Pulmonary artery endothelial cell (primary cell): ENCODE measurements around the gene GASK1A. TPM values are rescaled to one million over a fixed set of nuclear protein-coding genes. Genes with fewer than 3 reads are reported as not detected.

Experiments
- DNase-seq: peaks from one replicate; pipeline ENCODE4 v3.0.0-alpha.2; 2011; ENCODE audit warnings: low read depth, low spot score
- total RNA-seq: library from RNA; depleted of rRNA; stranded (reverse); fragments of >200 nt; gene quantifications from 2 replicates; pipeline ENCODE4 v1.2.3, GENCODE V29; 2014

The GASK1A gene
- total RNA-seq, 1 donor from 2014 or later = under 0.01 TPM

DNA sequence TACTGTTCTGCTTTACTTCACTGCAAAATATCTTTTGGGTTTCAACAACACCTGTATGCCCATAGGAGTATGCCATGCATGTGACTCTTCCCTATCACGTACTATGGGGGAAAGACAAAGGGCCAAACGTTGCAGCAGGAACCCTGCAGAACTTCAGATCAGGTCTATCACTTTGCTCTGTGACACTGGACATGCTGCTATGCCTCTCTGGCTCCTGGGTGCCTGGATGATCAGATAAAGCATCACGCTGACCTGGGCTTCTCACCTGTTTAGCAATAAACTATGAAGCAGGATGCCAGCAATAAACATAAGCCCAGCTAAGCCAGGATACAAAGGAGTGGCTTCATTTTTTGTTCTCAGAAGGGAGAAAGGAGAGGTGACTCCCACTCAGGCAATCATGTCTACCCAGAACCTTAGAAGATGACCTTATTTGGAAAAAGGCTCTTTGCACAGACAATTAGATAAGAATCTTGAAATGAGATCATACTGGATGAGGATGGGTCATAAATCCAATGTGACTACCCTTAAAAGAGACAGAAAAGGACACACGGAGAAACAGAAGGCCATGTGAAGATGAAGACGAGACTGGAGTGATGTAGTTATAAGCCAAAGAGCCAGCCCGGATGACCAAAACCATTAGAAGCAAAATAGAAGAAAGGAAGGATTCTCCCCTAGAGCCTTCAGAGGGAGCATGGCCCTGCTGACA lies 107.5 kb downstream of the GASK1A start:
- no peak for DNase-seq

DNA sequence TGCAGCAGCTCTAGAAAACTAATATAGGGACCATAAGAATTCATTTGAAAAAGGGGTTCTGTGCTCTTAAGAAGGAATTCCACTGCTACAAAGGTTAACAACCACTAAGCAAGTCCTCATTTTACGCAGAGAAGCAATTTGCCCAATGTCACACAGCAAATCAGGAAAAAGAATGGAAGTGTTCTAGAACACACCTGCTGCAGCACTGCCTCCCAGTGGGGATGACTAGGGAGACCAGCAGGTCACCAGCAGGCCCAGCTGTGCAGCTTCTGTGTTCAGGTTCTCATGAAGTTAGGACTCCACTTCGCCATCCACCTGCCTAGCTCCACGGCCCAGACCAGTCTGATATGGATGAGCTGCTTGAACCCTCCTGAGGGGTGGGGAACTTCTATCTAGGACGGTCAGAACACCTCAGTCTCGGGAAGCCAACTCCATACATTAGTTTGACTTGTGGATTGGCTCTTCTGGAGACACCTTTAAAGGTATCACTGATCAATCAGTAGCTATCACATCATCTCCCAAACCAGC lies 108.2 kb downstream of the GASK1A start:
- no peak for DNase-seq

DNA sequence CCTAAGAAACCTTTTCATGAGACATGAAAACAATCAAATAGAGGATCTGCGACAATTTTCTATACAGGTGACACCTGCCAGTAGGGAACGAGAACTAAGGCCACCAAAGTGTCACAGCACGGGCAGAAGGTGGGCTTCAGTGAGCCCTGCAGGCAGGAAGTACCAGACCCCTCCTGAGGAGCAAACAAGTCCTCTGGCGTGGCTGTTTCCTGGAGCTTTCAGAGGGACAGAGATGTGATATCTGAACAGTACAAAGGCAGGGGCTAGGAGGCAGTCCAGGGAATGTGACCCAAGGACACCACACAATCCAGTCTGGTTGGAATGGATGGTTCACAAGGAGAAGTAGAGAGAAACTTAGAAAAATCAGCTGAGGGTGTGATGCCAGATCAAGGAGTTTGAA lies 110.0 kb downstream of the GASK1A start:
- DNase-seq = no peak

DNA sequence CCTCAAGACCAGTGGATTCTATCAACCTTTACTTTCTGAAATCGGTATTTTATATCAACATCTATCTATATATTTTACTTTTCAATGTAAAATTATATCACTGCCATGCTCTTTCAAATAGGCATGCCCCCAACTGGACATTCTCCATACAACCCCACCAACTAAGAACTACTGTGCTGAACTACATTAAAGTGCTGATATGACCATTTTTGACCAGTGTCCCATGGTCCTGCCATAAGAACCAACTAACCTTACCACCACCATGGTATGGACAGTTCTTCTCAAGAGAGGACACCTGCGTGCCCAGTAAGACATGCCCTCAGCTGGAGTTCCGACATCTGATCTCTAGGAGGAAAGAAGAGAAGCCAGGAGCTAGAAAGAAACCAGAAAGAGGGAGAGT lies 111.1 kb downstream of the GASK1A start:
- DNase-seq = no peak

- DNase-seq = no peak
These were observed 112.4 kb downstream of the GASK1A start for GRCh38 chr3:43091481-43091880.

- DNase-seq = no peak
These were observed 113.9 kb downstream of the GASK1A start for GRCh38 chr3:43093006-43093405.

DNA sequence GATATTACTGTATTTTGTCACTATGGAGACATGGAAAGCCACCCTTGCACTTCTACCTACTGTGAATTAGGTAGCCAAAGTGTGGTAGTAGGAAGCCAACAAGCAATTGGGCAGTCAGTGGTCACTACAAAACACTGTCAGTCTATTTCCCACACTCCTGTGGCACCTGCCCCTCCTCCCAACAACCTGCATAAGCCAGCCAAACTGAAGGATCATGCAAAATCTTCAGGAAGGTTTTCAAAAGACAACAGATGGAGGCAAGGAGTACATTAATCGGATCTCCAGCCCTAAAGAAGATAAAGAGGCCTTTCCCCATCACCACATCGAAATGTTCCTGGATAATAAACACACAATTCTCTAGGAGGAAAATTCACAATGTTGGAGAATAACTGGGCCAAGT lies 114.9 kb downstream of the GASK1A start:
- DNase-seq = no peak

DNA sequence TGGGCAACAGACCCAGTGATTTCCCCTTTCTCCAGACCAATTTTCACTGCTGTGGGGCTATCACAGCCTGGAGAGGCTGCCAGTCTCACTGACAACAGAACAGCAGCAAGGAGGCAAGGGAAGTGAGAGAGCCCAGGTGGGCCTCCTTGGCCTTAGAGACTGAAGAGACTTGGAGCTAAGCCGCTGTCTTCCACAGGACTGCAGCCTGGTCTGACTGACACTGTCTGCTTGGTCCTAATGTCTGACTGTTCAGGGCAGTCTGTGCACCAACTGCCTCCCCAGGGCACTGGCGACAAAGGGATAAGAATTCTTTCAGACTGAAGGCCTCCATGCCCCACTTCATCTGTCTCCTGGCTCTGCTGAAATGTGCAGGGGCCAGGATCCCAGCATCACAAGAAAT lies 115.3 kb downstream of the GASK1A start:
- DNase-seq = no peak

DNA sequence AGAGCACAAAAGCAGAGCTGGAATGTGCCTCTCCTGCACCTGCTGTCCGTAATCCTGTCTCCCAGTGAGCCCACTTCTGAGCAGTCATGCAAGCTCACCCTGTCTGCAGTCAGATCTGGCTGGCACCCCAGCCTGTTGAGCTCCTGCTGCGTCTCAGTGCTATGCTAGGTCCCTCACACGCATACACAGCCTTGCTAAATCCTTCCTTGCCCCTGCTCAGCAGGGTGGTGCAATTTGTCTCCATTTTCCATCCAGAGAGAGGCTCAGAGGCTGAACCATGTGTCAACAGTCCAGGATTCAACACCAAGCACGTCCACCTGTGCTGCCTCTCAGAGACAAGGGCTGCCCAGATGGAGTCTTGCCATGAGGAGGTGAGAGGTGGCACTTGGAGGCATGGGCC lies 115.7 kb downstream of the GASK1A start:
- DNase-seq = no peak

DNA sequence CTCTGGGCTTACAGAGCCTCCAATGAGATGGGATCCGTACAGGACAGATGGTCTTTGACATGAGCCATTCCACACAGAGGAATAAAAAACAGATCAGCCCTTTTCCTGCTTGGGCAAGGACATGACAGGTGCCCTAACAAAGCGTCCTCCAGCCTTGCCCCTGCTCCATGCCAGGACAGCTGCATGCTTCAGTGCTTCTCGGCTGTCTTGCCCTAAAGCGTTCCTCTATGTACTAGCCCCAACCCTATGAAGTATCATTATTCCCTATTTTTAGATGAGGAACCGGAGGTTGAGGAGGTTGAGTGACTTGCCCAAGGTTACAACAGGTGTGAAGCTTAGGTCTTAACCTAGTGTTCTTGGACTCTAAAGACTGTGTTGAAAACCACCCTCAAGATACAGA lies 116.3 kb downstream of the GASK1A start:
- no peak for DNase-seq

DNA sequence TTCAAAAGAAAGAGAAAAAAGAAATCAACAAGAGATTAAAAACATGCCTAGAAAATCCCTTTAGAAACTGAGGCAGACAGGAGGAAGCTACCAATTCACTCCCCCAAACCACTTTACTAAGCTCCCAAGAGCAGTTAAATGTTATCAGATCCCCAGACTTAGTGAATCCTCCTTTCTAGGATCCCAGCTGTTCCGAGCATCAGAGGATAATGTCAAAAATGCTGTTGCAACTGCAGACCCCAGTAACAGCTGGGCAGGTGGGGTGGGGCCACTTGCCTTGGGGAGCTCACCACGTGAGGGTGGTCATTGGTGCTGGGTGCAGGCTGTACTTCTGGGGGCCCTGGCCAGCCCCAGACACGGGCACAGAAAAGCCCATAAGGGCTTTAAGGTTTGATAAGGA lies 117.7 kb downstream of the GASK1A start:
- DNase-seq = no peak

- no peak for DNase-seq
These were observed 118.4 kb downstream of the GASK1A start for GRCh38 chr3:43097400-43098080.

DNA sequence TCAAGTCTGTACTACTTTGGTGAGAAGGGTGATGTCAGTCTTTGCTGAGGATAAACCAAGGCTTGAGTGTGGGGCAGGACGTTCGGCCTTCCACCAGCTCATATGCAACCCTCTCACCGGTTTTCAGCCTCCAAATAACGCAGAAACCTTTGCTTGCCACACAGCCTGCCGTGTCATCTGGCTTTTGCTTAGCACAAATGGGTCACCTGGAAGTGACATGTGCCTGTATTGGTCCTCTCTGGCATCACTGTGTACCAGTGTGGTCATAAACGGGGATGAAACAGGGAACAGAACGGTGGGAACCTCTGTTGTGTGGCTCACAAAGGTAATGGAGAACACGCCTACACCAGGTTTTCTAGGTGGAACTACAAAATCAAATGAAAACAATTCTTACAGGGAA lies 119.7 kb downstream of the GASK1A start:
- DNase-seq = no peak

GRCh38 chr3:43102773-43103480 lies 123.8 kb downstream of the GASK1A start:
- DNase-seq = no peak

GRCh38 chr3:43104039-43104438 lies 124.9 kb downstream of the GASK1A start:
- no peak for DNase-seq

DNA sequence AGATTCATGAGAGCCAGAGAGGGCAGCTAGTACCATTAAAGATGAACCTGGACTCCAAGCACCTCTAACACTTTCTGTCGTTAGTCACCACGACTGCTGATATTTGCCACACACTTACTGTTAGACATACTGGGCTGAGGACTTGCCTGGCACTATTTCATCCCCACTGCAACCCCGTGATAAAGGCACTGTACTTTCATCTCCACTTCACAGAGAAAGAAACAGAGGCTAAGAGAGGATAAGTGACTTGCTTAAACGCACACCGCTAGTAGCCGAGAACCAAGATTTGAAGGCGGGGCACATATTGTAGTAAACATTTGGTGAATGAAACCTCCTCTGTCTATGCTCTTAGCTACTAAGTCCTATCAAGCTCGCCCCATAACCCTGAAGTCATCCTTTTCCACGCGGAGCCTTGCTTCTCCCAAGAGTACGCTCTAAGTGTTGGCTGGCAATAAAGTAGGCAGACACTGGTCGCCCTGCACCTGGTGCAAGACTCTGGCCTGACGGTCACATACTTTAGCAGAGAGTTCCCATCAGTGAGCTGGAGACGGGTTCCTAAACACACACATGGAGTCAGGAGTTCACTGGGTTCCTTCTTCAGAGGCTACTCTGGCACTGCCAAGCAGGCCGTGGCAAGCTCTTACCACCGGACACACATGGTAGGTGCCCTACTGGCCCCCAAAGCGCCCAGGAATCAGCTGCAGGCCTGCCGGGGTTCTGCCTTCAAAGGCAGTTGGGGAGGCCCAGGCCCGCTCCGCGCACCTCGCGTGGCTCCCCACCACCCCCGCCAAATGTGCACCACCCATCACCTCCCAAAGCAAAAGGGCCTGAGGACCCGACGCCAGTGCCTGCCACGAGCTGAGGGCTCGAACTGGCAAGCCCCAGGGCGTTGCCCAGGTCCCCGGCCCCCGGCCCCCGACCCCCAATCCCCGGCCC lies 125.8 kb downstream of the GASK1A start:
- no peak for DNase-seq

DNA sequence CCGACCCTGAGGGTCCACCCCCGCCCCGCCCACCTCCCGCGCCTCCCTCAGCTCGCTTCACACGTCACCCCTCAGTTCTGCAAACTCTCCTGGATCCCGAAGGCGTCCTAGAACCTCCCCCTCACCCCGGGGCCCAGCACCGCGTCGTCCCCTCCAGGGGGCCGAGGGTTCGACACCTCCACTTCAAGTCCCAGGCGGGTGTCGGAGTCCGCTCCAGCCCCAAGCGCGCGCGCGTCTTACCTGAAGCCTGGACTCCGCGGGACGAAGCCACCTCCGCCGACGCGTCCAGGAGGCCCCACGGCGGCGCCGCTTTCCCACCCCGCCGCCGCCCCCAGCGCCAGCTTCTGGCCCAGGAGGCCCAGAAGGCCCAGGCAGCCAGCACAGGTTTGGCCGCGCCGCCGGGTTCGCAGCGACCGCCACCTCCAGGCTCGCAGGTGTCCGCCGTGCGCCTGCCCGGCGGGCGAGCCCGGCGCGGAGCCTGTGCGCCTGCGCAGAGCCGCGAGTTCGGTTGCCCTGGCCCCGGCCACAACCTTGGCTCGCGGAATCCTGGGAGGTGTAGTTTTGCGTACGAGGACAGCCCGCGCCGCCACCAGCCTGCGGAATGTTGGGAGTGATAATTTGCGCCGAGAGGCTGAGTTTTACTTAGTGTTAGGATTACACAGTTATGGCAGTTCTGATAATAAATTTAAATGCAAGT lies 126.6 kb downstream of the GASK1A start, which contains the start of gene POMGNT2:
Gene POMGNT2 (minus strand): TSS at position 484 of the 697 bp plus-strand sequence. CDS start 24,648 bp downstream, outside the sequence.
- DNase-seq = peak; percentile 35

DNA sequence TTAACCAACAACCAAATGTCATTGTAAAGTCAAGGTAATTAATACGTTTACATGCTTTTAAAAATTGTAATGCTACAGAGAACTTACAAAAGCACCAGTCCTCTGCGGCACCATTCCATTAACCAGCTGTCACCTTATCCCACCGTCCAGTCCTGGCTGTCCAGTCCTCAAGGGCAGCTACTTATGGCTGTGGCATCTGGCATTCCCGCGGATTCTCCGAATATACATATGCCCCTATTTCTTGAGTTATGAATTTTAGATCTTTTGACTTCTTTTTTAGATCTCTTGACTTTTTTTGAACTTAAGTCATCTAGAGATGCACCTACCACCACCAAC lies 127.2 kb downstream of the GASK1A start:
- DNase-seq = no peak
